Mucosa of descending colon (tissue), 3 donors: ENCODE measurements around the gene NRGN. TPM values are rescaled to one million over a fixed set of nuclear protein-coding genes. Genes with fewer than 3 reads are reported as not detected.

Source experiments
- ATAC-seq: fragments of 200-7000 bp; cut with Tn5 transposase; one replicate; pipeline ENCODE4 v1.9.1; 2020; ENCODE audit warnings: mild to moderate bottlenecking, moderate library complexity
- DNase-seq, 3 donors: peaks; one replicate each; pipeline ENCODE4 v3.0.0-alpha.2; 2020
- H3K36me3 ChIP-seq: fragments of 200-600 bp; one replicate; pipeline ENCODE4 v1.8.0; 2021; ENCODE audit warnings: low read depth, mild to moderate bottlenecking
- H3K4me1 ChIP-seq: fragments of 200-600 bp; one replicate; pipeline ENCODE4 v1.8.0; 2021; ENCODE audit warnings: low read depth, mild to moderate bottlenecking
- H3K4me3 ChIP-seq: fragments of 200-600 bp; one replicate; pipeline ENCODE4 v1.8.0; 2021; ENCODE audit warnings: mild to moderate bottlenecking
- H3K9me3 ChIP-seq: fragments of 200-600 bp; one replicate; pipeline ENCODE4 v1.8.0; 2021; ENCODE audit warnings: mild to moderate bottlenecking
- CTCF ChIP-seq: fragments of 200-600 bp; IDR thresholded peaks from one replicate; pipeline ENCODE4 v1.8.0; 2022; ENCODE audit warnings: antibody characterized with exemption, mild to moderate bottlenecking
- intact Hi-C, 2 donors: fragments of 100-400 bp; cut with DNase I in 1 of 2; cut with micrococcal nuclease in 1 of 2; formaldehyde crosslinking; loops; one replicate each; pipeline versions ENCODE4 v1.11.0 to v1.11.1; 2022; cut with DNase I, micrococcal nuclease
- total RNA-seq, 3 donors: library from RNA; stranded (reverse); fragmentation: NEBNext Ultra II Directional in 2 of 3; extraction: Animal tissue kit (Norgen Biotek cat#: 25700) in 2 of 3; gene quantifications; one replicate each; pipeline versions ENCODE4 v1.2.1 to v1.2.4, GENCODE V29; 2021 to 2023
- donor health status: DM: no; HTN: no; CAD: no; lungs with moderate emphysema.
- donor health status: DM: no; HTN: no; CAD: no.
- donor health status: DM: no; HTN: yes; CAD: no.

Gene NRGN
- total RNA-seq, 3 donors from 2014 or later: 1.7 to 5.3 (median 2.0) TPM

GRCh38 chr11:124783002-124783401 is 43.3 kb downstream of the NRGN start:
- no peak for ATAC-seq
- TF ChIP-seq CTCF: no peak
- Histone ChIP-seq H3K4me1 (no peaks in the 10 kb centered on the region), H3K36me3 (no peaks in the 10 kb centered on the region), H3K9me3 (no peaks in the 10 kb centered on the region), H3K4me3 (no peak overlapping the region)
- DNase-seq: no peak
- intact Hi-C loops: no loop called here

DNA sequence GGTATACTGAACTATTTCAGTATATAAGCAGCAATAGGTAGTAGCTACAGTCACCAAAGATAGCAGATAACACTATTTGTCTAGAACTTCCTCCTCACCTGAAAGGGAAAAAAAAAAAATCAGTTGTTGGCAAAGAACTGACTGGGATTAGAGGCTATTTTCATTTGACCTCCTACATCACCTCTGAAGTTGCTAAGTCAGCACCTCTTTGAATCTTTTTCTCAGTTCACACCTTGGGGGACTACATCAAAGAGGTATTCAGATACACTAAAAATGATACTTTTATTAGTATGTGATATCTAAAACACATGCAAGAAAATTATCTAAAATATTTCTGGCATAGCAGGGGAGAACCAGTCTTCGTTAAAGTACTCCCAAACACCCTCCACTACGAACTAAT is 44.3 kb downstream of the NRGN start:
- no peak for ATAC-seq
- intact Hi-C loops: no loop called here

GRCh38 chr11:124788521-124788920 is 48.8 kb downstream of the NRGN start:
- no peak overlapping the region for H3K4me3 ChIP-seq
- H3K9me3 ChIP-seq: no peaks in the 10 kb centered on the region
- intact Hi-C loops: no loop called here
- no peak for TF ChIP-seq CTCF
- no peak for DNase-seq
- no peak for ATAC-seq
- peaks cover 4% of the 10 kb centered on the region for H3K4me1 ChIP-seq
- H3K36me3 ChIP-seq: no peaks in the 10 kb centered on the region

More for the DNA sequence above, 44.3 kb downstream of the NRGN start:
- no peaks in the 10 kb centered on the region for H3K4me1 ChIP-seq
- TF ChIP-seq CTCF: no peak
- no peak for DNase-seq
- H3K36me3 ChIP-seq: no peaks in the 10 kb centered on the region
- no peak overlapping the region for H3K4me3 ChIP-seq
- H3K9me3 ChIP-seq: no peaks in the 10 kb centered on the region

DNA sequence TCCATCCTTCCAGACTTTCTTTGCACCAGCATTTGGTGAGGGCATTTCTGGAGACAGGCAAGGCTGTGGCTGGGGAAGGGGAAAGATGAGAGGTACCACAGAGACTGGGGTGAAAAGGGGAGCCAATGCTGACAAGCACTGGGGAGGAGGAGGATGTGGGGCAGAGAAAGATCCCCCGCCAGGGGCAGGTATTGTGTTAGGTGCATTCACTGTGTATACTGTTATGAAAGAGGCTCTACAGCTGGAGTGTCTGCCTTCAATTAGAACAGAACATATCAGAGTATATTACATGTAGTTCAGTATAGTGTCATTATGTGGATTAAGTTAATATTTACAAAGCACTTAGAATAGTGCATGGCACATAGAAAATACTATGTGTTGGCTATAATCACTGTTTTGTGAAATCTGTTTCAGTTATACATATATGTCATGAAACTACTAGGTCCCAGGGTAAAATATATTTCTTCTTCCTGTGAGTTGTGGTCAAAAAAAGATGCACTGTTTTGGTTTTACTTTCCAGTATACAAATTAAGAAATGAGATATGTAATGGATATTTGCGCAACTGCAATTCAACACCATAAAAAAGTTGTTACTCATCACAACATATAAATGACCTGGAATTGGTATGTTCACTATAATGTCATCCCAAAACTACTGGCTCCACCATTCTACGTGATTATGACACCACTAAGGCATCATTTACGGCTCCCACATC is 52.0 kb downstream of the NRGN start:
- H3K4me1 ChIP-seq: peaks cover 4% of the 10 kb centered on the region
- no peaks in the 10 kb centered on the region for H3K9me3 ChIP-seq
- no peaks in the 10 kb centered on the region for H3K36me3 ChIP-seq
- DNase-seq (no peak), ATAC-seq (no peak)
- intact Hi-C loops: no loop called here
- TF ChIP-seq CTCF: no peak
- H3K4me3 ChIP-seq: no peak overlapping the region

GRCh38 chr11:124793466-124794278 is 53.9 kb downstream of the NRGN start:
- Histone ChIP-seq H3K36me3 (no peaks in the 10 kb centered on the region), H3K4me1 (peaks cover 8% of the 10 kb centered on the region), H3K4me3 (no peak overlapping the region), H3K9me3 (no peaks in the 10 kb centered on the region)
- TF ChIP-seq CTCF: peak; percentile 40
- intact Hi-C loops: no loop called here
- peak; percentile 64 for ATAC-seq
- peak in 1 of 3 donors; percentile 64 for DNase-seq
